Left renal pelvis (tissue), 4 donors: ENCODE data around the gene STEAP2. TPM values are rescaled to one million over a fixed set of nuclear protein-coding genes. Genes with fewer than 3 reads are reported as not detected.
A peak's percentile ranks its signal among the peaks of the same experiment; 100 is the strongest.
"Not testable (repeated sequence)": the region's sequence is repeated elsewhere in the genome, so short reads cannot be mapped to it uniquely, and the experiment has no call there.

Experiments used
- DNase-seq, 4 donors: peaks; one replicate each; pipeline ENCODE4 v3.0.0-alpha.2; 2013; ENCODE audit warnings: low read depth in 4 of 4, low spot score in 3 of 4
- polyA plus RNA-seq, 4 donors: library from polyadenylated mRNA; unstranded; fragments of 120-200 nt; gene quantifications; one replicate each; pipeline ENCODE4 v1.2.1, GENCODE V29; 2013; ENCODE audit not compliant: insufficient read length in 4 of 4

Gene STEAP2
- polyA plus RNA-seq, 4 donors: 2.4 to 17.3 (median 13.3) TPM

DNA sequence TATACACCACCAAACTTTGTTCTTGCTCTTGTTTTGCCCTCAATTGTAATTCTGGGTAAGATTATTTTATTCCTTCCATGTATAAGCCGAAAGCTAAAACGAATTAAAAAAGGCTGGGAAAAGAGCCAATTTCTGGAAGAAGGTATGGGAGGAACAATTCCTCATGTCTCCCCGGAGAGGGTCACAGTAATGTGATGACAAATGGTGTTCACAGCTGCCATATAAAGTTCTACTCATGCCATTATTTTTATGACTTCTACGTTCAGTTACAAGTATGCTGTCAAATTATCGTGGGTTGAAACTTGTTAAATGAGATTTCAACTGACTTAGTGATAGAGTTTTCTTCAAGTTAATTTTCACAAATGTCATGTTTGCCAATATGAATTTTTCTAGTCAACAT lies 20.9 kb downstream of the STEAP2 start:
- no peak for DNase-seq

DNA sequence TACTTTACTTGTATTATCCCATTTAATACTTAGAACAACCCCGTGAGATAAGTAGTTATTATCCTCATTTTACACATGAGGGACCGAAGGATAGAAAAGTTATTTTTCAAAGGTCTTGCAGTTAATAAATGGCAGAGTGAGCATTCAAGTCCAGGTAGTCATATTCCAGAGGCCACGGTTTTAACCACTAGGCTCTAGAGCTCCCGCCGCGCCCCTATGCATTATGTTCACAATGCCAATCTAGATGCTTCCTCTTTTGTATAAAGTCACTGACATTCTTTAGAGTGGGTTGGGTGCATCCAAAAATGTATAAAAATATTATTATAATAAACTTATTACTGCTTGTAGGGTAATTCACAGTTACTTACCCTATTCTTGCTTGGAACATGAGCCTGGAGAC lies 22.0 kb downstream of the STEAP2 start:
- no peak for DNase-seq

DNA sequence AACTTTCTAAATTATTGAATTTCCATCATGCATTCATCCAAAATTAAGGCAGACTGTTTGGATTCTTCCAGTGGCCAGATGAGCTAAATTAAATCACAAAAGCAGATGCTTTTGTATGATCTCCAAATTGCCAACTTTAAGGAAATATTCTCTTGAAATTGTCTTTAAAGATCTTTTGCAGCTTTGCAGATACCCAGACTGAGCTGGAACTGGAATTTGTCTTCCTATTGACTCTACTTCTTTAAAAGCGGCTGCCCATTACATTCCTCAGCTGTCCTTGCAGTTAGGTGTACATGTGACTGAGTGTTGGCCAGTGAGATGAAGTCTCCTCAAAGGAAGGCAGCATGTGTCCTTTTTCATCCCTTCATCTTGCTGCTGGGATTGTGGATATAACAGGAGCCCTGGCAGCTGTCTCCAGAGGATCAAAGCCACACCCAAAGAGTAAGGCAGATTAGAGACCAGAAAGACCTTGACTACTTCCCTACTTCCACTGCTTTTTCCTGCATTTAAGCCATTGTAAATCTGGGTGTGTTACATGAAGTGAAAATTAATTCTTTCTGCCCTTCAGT lies 25.3 kb downstream of the STEAP2 start:
- DNase-seq: no peak

DNA sequence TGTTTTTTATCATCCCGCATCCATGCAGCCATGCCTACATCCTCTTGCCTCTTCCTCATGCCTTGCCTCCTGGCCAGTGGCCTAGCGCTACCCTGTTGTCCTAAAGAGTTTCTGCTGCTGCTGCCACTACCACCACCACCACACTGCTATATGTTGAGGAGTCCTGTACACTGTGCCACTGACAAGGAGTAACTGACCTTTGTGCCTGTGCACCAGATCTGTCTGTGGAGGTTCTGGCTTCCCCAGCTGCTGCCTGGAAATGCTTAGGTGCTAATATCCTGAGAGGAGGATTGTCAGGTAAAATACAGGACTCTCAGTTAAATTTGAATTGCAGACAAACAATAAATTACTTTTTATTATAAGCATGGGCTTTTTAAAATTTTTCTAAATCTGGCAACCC lies 26.5 kb downstream of the STEAP2 start:
- no peak for DNase-seq

DNA sequence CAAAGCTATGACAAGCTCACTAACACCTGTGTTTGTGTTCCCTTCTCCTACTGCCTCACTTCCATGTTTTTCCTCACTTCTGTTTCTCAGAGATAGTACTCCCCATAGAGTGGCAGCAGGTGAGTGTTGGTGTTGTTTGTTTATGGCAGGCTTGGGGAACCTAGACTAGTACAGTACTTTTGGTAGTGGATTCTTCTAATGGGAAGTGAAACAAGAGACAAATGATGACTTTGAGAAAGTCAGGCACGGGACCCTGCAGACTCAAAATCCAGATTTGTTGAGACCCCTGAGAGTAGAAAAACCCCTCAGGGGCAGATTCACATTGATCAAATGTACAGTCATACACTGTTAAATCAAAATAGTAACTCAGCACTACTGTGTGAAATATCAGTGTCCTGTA lies 27.0 kb downstream of the STEAP2 start:
- no peak for DNase-seq

DNA sequence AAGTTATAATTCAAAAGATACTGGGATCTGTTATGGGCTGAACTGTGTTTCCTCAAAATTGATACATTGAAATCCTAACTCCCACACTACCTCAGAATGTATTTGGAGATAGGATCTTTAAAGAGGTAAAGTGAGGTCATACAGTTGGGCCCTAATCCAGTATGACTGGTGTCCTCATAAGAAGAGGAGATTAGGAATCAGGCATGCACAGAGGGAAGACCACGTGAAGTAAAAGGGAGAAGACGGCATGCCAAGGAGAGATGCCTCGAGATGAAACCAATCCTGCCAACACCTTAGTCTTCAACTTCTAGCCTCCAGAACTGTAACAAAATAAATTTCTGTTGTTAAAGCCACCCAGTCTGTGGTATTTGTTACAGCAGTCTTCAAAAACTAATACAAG lies 27.5 kb downstream of the STEAP2 start:
- no peak for DNase-seq

DNA sequence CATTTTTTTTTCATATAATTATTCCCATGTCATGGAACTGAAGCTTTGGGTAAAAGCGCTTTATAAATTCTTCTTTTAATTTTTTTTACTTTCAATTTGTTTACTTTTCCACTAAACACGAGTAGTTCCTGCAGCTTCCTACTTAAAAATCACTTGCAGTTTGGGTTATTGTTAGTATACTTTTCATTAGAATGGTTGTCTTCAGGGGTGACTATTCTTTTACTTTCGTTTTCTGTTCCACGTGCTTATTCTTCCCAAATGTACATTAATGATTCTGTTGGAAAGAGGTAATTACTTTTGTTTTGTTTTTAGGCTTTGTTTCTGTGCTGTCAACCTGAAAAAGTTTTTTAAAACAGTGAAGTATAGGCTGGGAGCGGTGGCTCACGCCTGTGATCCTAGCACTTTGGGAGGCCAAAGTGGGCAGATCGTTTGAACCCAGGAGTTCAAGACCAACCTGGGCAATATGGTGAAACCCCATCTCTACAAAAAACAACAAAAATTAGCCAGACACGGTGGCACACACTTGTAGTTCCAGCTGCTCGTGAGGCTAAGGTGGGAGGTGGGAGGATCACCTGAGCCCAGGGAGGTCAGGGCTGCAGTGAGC lies 28.2 kb downstream of the STEAP2 start:
- DNase-seq: no peak

DNA sequence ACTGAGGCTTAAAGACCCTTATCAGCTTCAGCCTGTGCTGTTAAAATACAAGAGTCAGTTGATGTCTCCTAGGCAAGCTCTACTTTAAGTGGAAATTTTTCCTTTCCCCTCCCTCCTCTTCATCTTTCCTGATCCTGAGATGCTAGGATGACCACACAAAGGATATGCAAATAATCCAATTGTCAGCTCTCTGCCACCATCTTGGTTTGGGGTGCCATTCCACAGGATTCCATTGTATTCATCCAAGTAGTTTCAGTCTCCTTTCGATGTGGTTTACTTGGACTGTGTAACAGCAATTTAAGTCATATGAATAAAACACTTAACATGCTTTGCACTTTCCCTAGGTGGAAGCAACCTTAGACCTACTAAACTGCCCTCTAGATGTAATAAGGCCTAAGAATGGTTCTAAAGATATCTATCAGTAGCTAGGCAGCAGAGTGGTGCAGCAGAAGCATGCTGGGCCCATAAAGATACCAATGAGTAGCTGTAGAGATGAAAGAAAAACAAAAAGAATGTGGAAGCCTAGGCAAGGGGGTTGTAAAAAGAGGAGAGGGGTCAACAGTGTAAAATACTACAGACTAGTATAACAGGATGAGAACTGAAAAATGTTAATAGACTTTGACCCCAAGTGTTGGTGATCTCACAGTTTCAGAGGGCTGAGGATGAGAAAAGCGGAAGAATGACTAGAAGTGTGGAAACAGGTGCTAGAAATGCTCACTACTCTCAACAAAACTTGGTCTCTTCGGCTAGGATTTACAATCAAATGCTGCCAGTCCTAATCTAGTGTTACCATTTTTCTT lies 31.0 kb downstream of the STEAP2 start:
- no peak for DNase-seq

DNA sequence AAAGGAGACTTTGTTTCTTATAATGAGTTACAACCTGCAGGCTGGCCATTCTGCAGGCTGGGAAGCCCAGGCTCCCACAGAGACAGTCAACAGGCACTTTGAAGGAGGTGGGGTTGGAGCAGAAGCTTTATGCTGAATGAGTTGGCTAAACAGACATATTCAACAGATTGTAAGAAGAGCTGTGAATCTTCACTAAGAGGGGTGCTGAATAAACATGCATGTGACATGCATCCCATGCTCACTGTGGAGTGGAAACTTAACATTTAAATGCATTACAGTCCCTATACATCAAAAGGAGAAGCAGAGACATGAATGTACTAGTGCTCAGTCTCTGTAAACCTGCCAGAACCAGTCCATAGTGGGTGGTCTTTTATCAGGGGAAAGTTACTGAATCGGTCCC lies 32.0 kb downstream of the STEAP2 start:
- no peak for DNase-seq

DNA sequence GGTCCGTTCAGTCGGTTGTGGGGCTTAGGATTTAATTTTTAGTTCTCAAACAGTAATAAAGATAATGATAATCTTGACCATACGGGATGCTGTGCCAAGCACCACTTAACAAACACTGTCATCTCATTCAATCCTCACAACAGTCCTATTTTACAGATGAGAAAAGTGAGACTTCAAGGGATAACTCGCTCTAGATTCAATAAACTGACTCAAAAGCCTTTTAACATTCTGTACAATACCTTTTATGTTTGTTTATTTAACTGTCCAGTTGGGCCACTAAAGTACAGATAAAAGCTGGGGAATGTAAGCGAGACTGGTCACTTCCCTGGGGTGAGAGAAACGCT lies 33.0 kb downstream of the STEAP2 start:
- no peak for DNase-seq

DNA sequence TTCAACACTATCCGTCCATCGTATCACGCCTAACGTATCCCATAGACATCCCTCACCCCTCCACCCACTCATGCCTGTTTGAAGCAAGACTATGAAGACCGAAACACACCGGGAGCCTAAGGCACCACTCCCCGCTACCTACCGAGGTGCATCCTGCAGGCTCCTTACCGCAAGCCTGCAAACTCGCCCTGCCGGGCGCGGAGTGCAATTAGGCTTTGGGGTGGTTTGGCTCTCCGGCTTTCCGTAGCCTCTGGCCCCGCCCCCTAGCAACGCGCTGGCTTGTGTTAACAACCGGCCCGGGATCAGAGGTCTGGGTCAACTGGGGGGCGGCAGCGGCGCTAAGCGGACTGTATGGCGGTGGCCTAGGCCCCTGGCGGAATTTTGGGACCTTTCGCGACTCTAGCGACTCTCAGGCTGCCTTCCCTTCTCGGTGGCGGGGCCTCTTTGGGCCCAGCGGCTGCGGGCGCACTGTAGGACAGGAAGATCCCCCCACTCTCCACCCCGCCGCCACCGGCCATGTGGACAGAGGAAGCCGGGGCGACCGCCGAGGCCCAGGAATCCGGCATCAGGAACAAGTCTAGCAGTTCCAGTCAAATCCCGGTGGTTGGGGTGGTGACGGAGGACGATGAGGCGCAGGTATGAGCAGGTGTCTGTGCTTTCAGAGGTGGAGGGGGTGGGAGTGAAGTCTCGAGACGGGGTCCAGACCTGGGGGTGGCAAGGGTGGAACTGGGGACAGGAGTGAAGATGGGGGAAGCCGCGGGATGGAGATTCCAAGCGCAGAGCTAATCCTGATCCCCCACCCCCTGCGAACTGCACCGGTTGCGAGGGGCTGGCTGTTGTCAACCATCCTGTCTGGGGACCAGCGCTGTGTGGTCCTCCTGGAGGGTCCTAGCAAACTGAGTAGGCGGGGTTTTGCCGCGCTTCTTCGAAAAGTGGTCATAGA lies 33.6 kb downstream of the STEAP2 start, which contains the start of gene CFAP69:
Gene CFAP69 (plus strand): TSS at position 266 of the 943 bp plus-strand sequence. CDS start 251 bp downstream, at position 517.
- peak; percentile 82 to 85 (median 83) for DNase-seq

DNA sequence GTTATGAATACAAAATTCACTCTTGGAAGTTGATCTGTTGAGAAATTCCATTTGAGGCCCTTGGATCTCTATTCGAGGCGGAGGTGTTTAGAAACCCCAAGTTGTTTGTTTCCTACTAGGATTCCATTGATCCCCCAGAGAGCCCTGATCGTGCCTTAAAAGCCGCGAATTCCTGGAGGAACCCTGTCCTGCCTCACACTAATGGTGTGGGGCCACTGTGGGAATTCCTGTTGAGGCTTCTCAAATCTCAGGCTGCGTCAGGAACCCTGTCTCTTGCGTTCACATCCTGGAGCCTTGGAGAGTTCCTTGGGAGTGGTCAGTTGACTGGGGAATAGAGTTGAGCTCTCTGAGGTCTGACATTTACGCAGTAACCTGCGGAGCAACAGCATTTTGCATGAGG lies 34.6 kb downstream of the STEAP2 start:
- no peak for DNase-seq

DNA sequence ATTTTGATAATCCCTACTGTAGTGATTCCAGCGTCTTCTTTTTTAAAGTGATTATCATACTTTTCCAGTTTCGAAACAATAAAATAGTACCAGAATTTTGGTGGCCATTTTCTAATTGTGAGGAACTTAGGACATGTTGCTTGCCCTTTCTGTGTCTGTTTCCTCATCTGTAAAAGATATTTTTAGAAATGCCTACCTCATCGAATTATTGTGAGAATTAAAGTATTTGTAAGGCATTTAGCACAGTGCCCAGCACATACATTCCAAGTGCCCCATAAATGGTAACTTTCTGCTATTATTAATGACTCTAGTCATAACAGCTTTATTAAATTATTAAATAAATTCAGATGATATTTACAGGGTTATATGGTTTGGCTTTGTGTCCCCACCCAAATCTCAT lies 37.2 kb downstream of the STEAP2 start:
- no peak for DNase-seq

DNA sequence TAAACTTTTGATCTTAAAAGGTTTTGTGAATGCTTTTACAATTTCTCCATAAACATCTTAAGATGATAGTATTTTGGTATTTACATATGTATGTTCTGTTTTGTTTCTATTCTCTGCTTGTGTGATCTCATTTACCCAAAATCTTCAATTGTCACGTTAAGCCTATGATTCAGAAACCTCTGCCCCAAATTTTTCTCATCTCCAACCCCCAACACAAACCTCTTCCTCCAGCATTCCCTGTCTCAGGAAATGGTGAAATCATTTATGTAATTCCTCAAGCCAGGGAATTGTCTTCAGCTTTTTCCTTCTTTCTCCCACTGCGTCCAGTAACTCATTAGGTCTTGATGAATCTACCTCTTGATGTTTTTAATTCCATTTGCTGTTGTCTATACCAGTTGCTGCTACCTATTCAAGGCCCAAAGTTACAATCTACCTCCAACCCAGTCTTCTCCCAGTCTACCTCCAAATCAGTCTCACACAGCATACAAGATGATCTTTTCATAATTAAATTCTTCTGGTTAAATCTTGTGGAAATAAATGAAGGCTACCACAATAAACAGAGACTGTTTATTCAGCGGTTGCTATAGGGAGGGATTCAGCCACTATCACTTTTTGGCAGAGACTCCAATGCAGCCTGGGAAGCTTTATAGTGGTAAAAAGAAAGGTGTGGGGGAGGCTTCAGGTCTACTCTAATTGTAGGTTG lies 39.2 kb downstream of the STEAP2 start:
- no peak for DNase-seq

DNA sequence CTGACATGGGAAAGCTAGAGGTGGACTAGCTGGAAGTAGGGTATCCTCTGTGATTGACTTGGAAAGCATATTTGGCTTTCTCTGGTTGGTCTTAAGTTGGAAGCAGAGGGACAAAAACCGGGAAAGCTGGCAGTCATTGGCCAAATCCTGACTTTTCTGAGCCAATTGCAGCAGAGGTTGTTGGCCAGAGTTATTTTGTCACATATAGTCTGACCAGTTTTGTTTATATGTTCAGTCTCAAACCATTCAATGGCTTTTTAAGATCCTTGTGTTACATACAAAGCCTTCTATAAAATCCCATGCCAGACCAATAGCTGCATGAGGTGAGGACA lies 39.7 kb downstream of the STEAP2 start:
- no peak for DNase-seq

DNA sequence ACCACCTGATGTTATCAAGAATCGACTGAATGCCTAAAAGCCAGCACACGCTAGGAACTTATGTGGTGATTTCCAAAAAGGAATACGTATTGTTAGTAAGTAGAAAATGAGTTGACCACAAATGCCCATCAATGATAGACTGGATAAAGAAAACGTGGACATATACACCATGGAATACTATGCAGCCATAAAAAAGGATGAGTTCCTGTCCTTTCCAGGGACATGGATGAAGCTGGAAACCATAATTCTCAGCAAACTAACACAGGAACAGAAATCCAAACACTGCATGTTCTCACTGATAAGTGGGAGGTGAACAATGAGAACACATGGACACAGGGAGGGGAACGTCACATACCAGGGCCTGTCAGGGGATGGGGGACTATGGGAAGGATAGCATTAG lies 44.5 kb downstream of the STEAP2 start:
- not testable (repeated sequence) for DNase-seq

DNA sequence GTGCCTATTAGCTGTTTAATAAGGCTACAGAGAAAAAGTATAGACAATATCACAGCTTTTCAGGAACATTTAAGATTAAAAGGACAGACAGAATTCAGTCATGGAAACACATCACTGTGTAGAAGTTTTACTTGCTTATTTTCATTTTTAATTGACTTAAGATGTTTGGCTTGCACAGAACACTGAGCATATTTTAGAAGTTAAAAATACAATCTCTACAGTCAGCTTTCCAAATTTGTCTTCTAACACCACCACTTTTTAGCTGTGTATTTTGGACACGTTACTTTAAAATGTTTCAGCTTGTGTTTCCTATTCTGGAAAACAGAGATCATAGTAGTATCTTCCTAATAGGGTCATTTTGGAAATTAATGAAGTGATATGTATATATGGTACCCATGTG lies 45.2 kb downstream of the STEAP2 start:
- DNase-seq: no peak

DNA sequence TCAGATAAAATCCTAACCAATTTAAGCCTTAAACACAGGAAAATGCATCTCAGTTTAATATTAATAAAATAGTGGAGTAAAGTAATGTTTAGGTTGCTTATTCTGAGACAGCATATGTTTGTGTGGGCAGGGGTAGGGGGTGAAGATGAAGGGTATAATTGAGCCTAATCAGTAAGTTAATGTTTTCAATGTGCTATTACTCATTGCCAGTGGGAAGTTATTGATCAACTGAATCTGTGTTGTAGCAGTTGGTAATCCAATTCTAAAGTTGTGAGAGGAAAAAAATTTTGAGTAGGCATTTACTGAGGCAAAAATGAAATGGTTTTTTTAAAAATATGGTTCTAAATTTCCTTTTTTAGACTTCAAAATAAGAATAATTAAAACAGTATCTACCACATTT lies 49.9 kb downstream of the STEAP2 start:
- no peak for DNase-seq

DNA sequence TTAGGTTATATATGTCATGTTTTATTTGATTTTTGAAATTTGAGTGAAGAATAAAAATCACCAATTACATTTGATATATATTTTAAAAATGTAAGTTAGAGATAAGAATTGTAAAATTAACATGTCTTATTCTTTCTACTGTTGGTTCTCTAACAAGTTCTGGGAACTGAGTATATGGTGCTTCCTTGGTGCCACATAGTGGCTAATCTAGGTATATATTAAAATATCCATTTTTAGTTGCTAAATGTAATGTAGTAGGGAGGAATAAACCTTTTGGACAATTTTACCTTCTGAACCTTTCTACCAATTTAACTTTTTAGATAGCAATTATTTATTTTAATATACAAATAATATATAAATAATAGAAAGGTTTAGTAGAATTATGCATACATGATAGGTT lies 50.9 kb downstream of the STEAP2 start:
- no peak for DNase-seq

DNA sequence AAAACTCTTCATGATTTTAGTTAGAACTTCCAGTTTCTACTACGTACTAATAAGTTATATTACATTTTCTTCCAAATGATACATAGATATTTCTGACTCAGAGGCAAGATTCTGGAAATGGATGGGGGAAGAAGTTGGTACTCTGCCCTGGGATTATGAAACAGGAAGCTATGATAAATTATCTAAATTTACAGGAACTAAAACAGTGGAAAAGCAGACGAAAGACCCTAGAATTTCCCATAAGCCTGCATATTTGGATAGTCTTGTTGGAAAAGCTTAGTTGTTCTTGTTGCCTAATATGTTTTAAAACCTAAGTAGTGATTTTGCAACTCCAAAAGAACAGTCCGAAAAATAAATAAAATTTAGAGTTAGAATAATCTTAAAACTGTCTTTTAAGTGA lies 55.3 kb downstream of the STEAP2 start:
- no peak for DNase-seq
